OCI-LY7 (cell line): Measurements from ENCODE around the gene PRKCA. TPM values are rescaled to one million over a fixed set of nuclear protein-coding genes. Genes with fewer than 3 reads are reported as not detected.

Source experiments
- BruUV-seq: library from RNA; stranded (reverse); fragments of 400-500 nt; replicated peaks from 2 replicates; lab custom pipeline; 2021; lab: Mats Ljungman, UMichigan
- CTCF ChIA-PET: fragments of 300-600 bp; sonication (Branson Sonifier 250); formaldehyde crosslinking; loops from one replicate; lab custom pipeline; 2022; ENCODE audit warnings: antibody characterized with exemption; ENCODE audit not compliant: unreplicated experiment; lab: Charles Lee
- POLR2A ChIA-PET: fragments of 300-600 bp; sonication (Branson Sonifier 250); formaldehyde crosslinking; loops from one replicate; lab custom pipeline; 2022; ENCODE audit warnings: antibody characterized with exemption; lab: Charles Lee
- DNase-seq: peaks from one replicate; pipeline ENCODE4 v3.0.0-alpha.2; 2015; ENCODE audit warnings: low spot score
- H2AFZ ChIP-seq: fragments of 200-600 bp; sonication (generic), shearing (Covaris generic); 2 replicates; pipeline ENCODE4 v1.6.1; 2014; ENCODE audit warnings: mild to moderate bottlenecking, antibody characterized with exemption, low read length, moderate library complexity
- H3K27ac ChIP-seq: fragments of 200-600 bp; sonication (generic); 2 replicates; pipeline ENCODE4 v1.5.1; 2014; ENCODE audit warnings: mixed run types, low read depth, mild to moderate bottlenecking, moderate library complexity, low read length, inconsistent platforms; ENCODE audit not compliant: poor library complexity, severe bottlenecking
- H3K36me3 ChIP-seq: fragments of 200-600 bp; sonication (generic); 2 replicates; pipeline ENCODE4 v1.6.1; 2014; ENCODE audit warnings: mild to moderate bottlenecking, antibody characterized with exemption, low read length, moderate library complexity, mixed read lengths; ENCODE audit not compliant: insufficient read depth
- H3K4me1 ChIP-seq: fragments of 200-600 bp; sonication (generic); 2 replicates; pipeline ENCODE4 v1.5.1; 2014; ENCODE audit warnings: mild to moderate bottlenecking, low read length; ENCODE audit not compliant: insufficient read depth, poor library complexity, severe bottlenecking
- H3K4me2 ChIP-seq: fragments of 200-600 bp; sonication (generic); 2 replicates; pipeline ENCODE4 v1.6.1; 2014; ENCODE audit warnings: mild to moderate bottlenecking, low read length
- H3K4me3 ChIP-seq: fragments of 200-600 bp; sonication (generic); 2 replicates; pipeline ENCODE4 v1.5.1; 2014; ENCODE audit warnings: mild to moderate bottlenecking, low read depth, low read length; ENCODE audit not compliant: poor library complexity, severe bottlenecking
- H3K79me2 ChIP-seq: fragments of 200-600 bp; sonication (generic); 2 replicates; pipeline ENCODE4 v1.6.1; 2016; ENCODE audit warnings: low read depth, mild to moderate bottlenecking, low read length, moderate library complexity, mixed read lengths; ENCODE audit not compliant: insufficient read depth
- H3K9me2 ChIP-seq: fragments of 200-600 bp; sonication (generic); 2 replicates; pipeline ENCODE4 v1.6.1; 2016; ENCODE audit warnings: mild to moderate bottlenecking, low read length, mixed read lengths; ENCODE audit not compliant: insufficient read depth
- H3K9me3 ChIP-seq: fragments of 200-600 bp; sonication (generic); 2 replicates; pipeline ENCODE4 v1.6.1; 2014; ENCODE audit warnings: mild to moderate bottlenecking, mixed run types, low read length, mixed read lengths
- H4K20me1 ChIP-seq: fragments of 200-600 bp; sonication (generic); 2 replicates; pipeline ENCODE4 v1.6.1; 2014; ENCODE audit warnings: mild to moderate bottlenecking, antibody characterized with exemption, low read length, moderate library complexity, mixed read lengths; ENCODE audit not compliant: insufficient read depth
- CTCF ChIP-seq: fragments of 200-600 bp; sonication (generic); conservative IDR thresholded peaks from 2 replicates; pipeline ENCODE4 v1.5.1; 2014; ENCODE audit warnings: mild to moderate bottlenecking, antibody characterized with exemption, low read length, moderate library complexity, mixed read lengths
- EZH2phosphoT487 ChIP-seq: fragments of 200-600 bp; sonication (generic); IDR thresholded peaks from 2 replicates; pipeline ENCODE4 v1.6.1; 2018; ENCODE audit warnings: low read depth, borderline replicate concordance, mild to moderate bottlenecking, mixed run types, antibody characterized with exemption, low read length, moderate library complexity, mixed read lengths
- intact Hi-C: fragments of 100-400 bp; cut with micrococcal nuclease; formaldehyde crosslinking; loops from one replicate; pipeline ENCODE4 v1.10.0; 2022; ENCODE audit not compliant: unreplicated experiment
- total RNA-seq, 2 experiments: library from RNA; depleted of rRNA in 1 of 2; stranded (reverse); fragments of >200 nt in 1 of 2; shearing (Covaris generic) in 1 of 2; gene quantifications; 2 replicates each; pipeline ENCODE4 v1.2.3, GENCODE V29; 2014 to 2022

PRKCA gene
- total RNA-seq, 2 experiments from 2014 or later: 6.6 to 32.1 TPM

- Histone ChIP-seq H3K36me3 (no peaks in the 10 kb centered on the region), H3K9me3 (peaks cover 5% of the 10 kb centered on the region), H3K4me1 (peaks cover 38% of the 10 kb centered on the region), H4K20me1 (no peaks in the 10 kb centered on the region), H3K4me3 (no peak overlapping the region), H3K4me2 (peak overlapping the region; percentile 56), H2AFZ (peak overlapping the region; percentile 68; the same call in 1 of the 2 replicates), H3K27ac (peak overlapping the region; percentile 59), H3K79me2 (no peaks in the 10 kb centered on the region), H3K9me2 (no peaks in the 10 kb centered on the region)
- CTCF ChIA-PET: interaction anchor here (1.1 kb wide), 1 partner anchor 24 kb away, joined by 5 read pairs; no protein-coding TSS in a partner anchor
- TF ChIP-seq EZH2phosphoT487: no peak
- TF ChIP-seq CTCF: no peak
- POLR2A ChIA-PET: interaction anchor here (0.6 to 1.8 kb wide), 10 partner anchors 11 to 246 kb away, joined by 3 to 7 read pairs (median 3); no protein-coding TSS in a partner anchor
- DNase-seq: peak; percentile 59
- TSS peak; percentile 62 for BruUV-seq
- intact Hi-C loops: no loop called here
These were observed 239.9 kb downstream of the PRKCA start for GRCh38 chr17:66542129-66542966.

- H4K20me1 ChIP-seq: no peaks in the 10 kb centered on the region
- no peak for DNase-seq
- H3K36me3 ChIP-seq: no peaks in the 10 kb centered on the region
- H3K4me3 ChIP-seq: no peak overlapping the region
- H3K9me3 ChIP-seq: peaks cover 5% of the 10 kb centered on the region
- peaks cover 38% of the 10 kb centered on the region for H3K4me1 ChIP-seq
- TF ChIP-seq EZH2phosphoT487: no peak
- no peak for TF ChIP-seq CTCF
- H3K79me2 ChIP-seq: no peaks in the 10 kb centered on the region
- peak overlapping the region; percentile 68; the same call in 1 of the 2 replicates for H2AFZ ChIP-seq
- no peaks in the 10 kb centered on the region for H3K9me2 ChIP-seq
- CTCF ChIA-PET: no interaction called here
- intact Hi-C loops: no loop called here
- H3K4me2 ChIP-seq: peak overlapping the region; percentile 56
- BruUV-seq: no TSS peak
- H3K27ac ChIP-seq: peak overlapping the region; percentile 59
- POLR2A ChIA-PET: interaction anchor here (0.6 to 1.7 kb wide), 4 partner anchors 10 to 796 kb away, joined by 3 to 4 read pairs (median 3); no protein-coding TSS in a partner anchor
These were observed 240.6 kb downstream of the PRKCA start for GRCh38 chr17:66542967-66543520.
